ENCODE measurements around the gene TMBIM1.
A peak's percentile ranks its signal among the peaks of the same experiment; 100 is the strongest.

TMBIM1 gene

DNA sequence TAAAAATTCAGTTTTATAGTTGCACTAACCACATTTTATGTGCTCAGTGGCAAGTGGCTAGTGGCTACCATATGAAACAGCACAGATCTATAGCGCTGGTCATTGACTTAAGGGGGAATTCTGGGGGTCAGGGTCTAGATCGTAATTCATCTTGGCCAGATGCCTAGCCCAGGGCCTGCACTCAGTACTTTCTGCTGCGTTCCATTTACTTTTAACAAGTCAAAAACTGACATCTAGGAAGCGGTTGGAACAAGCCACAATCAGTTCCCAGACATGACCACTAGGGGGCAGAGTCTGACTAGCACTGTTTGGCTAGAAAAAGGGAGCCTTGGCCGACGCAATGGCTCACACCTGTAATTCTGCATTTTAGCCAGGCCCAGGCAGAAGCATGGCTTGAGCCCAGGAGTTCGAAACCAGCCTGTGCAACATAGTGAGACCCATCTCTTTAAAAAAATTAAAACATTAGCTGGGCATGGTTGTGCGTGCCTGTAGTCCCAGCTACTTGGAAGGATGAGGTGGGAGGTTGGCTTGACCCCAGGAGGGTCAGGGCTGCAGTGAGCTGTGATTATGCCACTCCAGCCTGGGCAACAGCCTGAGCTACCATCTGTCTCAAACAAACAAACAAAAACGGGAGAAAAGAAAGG, 9.0 kb upstream of the TMBIM1 start:
- TF ChIP-seq CTCF (IDR thresholded peaks at IDR 0.05; ENCODE audit: low read depth, low read length, poor library complexity, severe bottlenecking) (peak; percentile 97), EZH2phosphoT487 (IDR thresholded peaks at IDR 0.05; ENCODE audit: borderline replicate concordance, low read length) (no peak)
- Histone ChIP-seq H3K9me2 (replicated peaks; ENCODE audit: control insufficient read depth, low read length) (no peaks in the 10 kb centered on the region), H3K27ac (ENCODE audit: low read depth, low read length) (no peak overlapping the region), H4K20me1 (ENCODE audit: control insufficient read depth, insufficient read depth, low read depth, low read length) (no peaks in the 10 kb centered on the region), H3K79me2 (ENCODE audit: control insufficient read depth, low read length) (no peaks in the 10 kb centered on the region), H3K9me3 (ENCODE audit: control insufficient read depth, insufficient read depth, low read length) (no peaks in the 10 kb centered on the region), H3K4me3 (ENCODE audit: low read length) (no peak overlapping the region), H3K4me2 (ENCODE audit: low read length) (no peak overlapping the region), H3K36me3 (ENCODE audit: control insufficient read depth, low read length) (no peaks in the 10 kb centered on the region), H3K4me1 (ENCODE audit: control insufficient read depth, low read length) (peaks cover 9% of the 10 kb centered on the region), H3F3A (ENCODE audit: control insufficient read depth, insufficient read depth) (no peaks in the 10 kb centered on the region), H3K27me3 (ENCODE audit: control insufficient read depth, low read length) (no peaks in the 10 kb centered on the region)

GRCh38 chr2:218300141-218300540, 7.8 kb upstream of the TMBIM1 start:
- Histone ChIP-seq H3K9me3 (ENCODE audit: control insufficient read depth, insufficient read depth, low read length) (no peaks in the 10 kb centered on the region), H3K4me2 (ENCODE audit: low read length) (no peak overlapping the region), H3F3A (ENCODE audit: control insufficient read depth, insufficient read depth) (no peaks in the 10 kb centered on the region), H3K4me3 (ENCODE audit: low read length) (no peak overlapping the region), H4K20me1 (ENCODE audit: control insufficient read depth, insufficient read depth, low read depth, low read length) (no peaks in the 10 kb centered on the region), H3K36me3 (ENCODE audit: control insufficient read depth, low read length) (no peaks in the 10 kb centered on the region), H3K27me3 (ENCODE audit: control insufficient read depth, low read length) (no peaks in the 10 kb centered on the region), H3K4me1 (ENCODE audit: control insufficient read depth, low read length) (peaks cover 2% of the 10 kb centered on the region), H3K27ac (ENCODE audit: low read depth, low read length) (no peak overlapping the region), H3K79me2 (ENCODE audit: control insufficient read depth, low read length) (no peaks in the 10 kb centered on the region), H3K9me2 (replicated peaks; ENCODE audit: control insufficient read depth, low read length) (no peaks in the 10 kb centered on the region)
- no peak for TF ChIP-seq CTCF (IDR thresholded peaks at IDR 0.05; ENCODE audit: low read depth, low read length, poor library complexity, severe bottlenecking)
- no peak for TF ChIP-seq EZH2phosphoT487 (IDR thresholded peaks at IDR 0.05; ENCODE audit: borderline replicate concordance, low read length)

GRCh38 chr2:218298314-218298875, 6.1 kb upstream of the TMBIM1 start:
- no peak overlapping the region for H3K4me2 ChIP-seq (ENCODE audit: low read length)
- H3K9me2 ChIP-seq (replicated peaks; ENCODE audit: control insufficient read depth, low read length), result no peaks in the 10 kb centered on the region
- H3K4me1 ChIP-seq (ENCODE audit: control insufficient read depth, low read length), result peaks cover 4% of the 10 kb centered on the region
- TF ChIP-seq EZH2phosphoT487 (IDR thresholded peaks at IDR 0.05; ENCODE audit: borderline replicate concordance, low read length), result no peak
- TF ChIP-seq CTCF (IDR thresholded peaks at IDR 0.05; ENCODE audit: low read depth, low read length, poor library complexity, severe bottlenecking), result no peak
- no peak overlapping the region for H3K4me3 ChIP-seq (ENCODE audit: low read length)
- no peaks in the 10 kb centered on the region for H3K9me3 ChIP-seq (ENCODE audit: control insufficient read depth, insufficient read depth, low read length)
- no peaks in the 10 kb centered on the region for H3K27me3 ChIP-seq (ENCODE audit: control insufficient read depth, low read length)
- no peaks in the 10 kb centered on the region for H3K79me2 ChIP-seq (ENCODE audit: control insufficient read depth, low read length)
- H3K27ac ChIP-seq (ENCODE audit: low read depth, low read length), result no peak overlapping the region
- H4K20me1 ChIP-seq (ENCODE audit: control insufficient read depth, insufficient read depth, low read depth, low read length), result no peaks in the 10 kb centered on the region
- H3K36me3 ChIP-seq (ENCODE audit: control insufficient read depth, low read length), result no peaks in the 10 kb centered on the region
- H3F3A ChIP-seq (ENCODE audit: control insufficient read depth, insufficient read depth), result no peaks in the 10 kb centered on the region
